GM23248 (cell line): ENCODE data around the gene ORM2. TPM values are rescaled to one million over a fixed set of nuclear protein-coding genes. Genes with fewer than 3 reads are reported as not detected.

Source experiments
- DNase-seq: peaks from one replicate; pipeline ENCODE4 v3.0.0-alpha.2; 2015
- H2AFZ ChIP-seq: fragments of 200-600 bp; sonication (generic); 2 replicates; pipeline ENCODE4 v1.6.1; 2016; ENCODE audit warnings: antibody characterized with exemption
- H3F3A ChIP-seq: fragments of 200-600 bp; sonication (generic); 2 replicates; pipeline ENCODE4 v1.6.1; 2016; ENCODE audit warnings: mild to moderate bottlenecking, antibody characterized with exemption, mixed run types; ENCODE audit not compliant: insufficient read depth
- H3K27ac ChIP-seq: fragments of 200-600 bp; sonication (generic); 2 replicates; pipeline ENCODE4 v1.5.1; 2016; ENCODE audit warnings: mild to moderate bottlenecking
- H3K27me3 ChIP-seq: fragments of 200-600 bp; sonication (generic); replicated peaks from 2 replicates; pipeline ENCODE4 v1.6.1; 2016; ENCODE audit warnings: mild to moderate bottlenecking; ENCODE audit not compliant: insufficient read depth
- H3K36me3 ChIP-seq: fragments of 200-600 bp; sonication (generic); 2 replicates; pipeline ENCODE4 v1.6.1; 2016; ENCODE audit warnings: low read depth, mild to moderate bottlenecking
- H3K4me1 ChIP-seq: fragments of 200-600 bp; sonication (generic); 2 replicates; pipeline ENCODE4 v1.6.1; 2016; ENCODE audit warnings: mild to moderate bottlenecking; ENCODE audit not compliant: insufficient read depth
- H3K4me2 ChIP-seq: fragments of 200-600 bp; sonication (generic); one replicate; pipeline ENCODE4 v1.6.1; 2016; ENCODE audit warnings: mild to moderate bottlenecking; ENCODE audit not compliant: unreplicated experiment
- H3K4me3 ChIP-seq: fragments of 200-600 bp; sonication (generic); 2 replicates; pipeline ENCODE4 v1.5.1; 2016; ENCODE audit warnings: mild to moderate bottlenecking
- H3K79me2 ChIP-seq: fragments of 200-600 bp; sonication (generic); 2 replicates; pipeline ENCODE4 v1.6.1; 2016; ENCODE audit warnings: mild to moderate bottlenecking; ENCODE audit not compliant: insufficient read depth
- H3K9ac ChIP-seq: fragments of 200-600 bp; sonication (generic); 2 replicates; pipeline ENCODE4 v1.6.1; 2016; ENCODE audit warnings: mild to moderate bottlenecking
- H3K9me2 ChIP-seq: fragments of 200-600 bp; sonication (generic); 2 replicates; pipeline ENCODE4 v1.6.1; 2016; ENCODE audit warnings: mixed run types, mild to moderate bottlenecking, moderate library complexity; ENCODE audit not compliant: insufficient read depth
- H3K9me3 ChIP-seq: fragments of 200-600 bp; sonication (generic); one replicate; pipeline ENCODE4 v1.6.1; 2017; ENCODE audit warnings: low read depth
- H4K20me1 ChIP-seq: fragments of 200-600 bp; sonication (generic); 2 replicates; pipeline ENCODE4 v1.6.0; 2016; ENCODE audit not compliant: insufficient read depth
- EZH2 ChIP-seq: fragments of 200-600 bp; sonication (generic); IDR thresholded peaks from 2 replicates; pipeline ENCODE4 v1.6.1; 2018; ENCODE audit warnings: antibody characterized with exemption, mild to moderate bottlenecking; ENCODE audit not compliant: insufficient read depth, poor library complexity, severe bottlenecking
- EZH2phosphoT487 ChIP-seq: fragments of 200-600 bp; sonication (generic); IDR thresholded peaks from 2 replicates; pipeline ENCODE4 v1.6.1; 2018; ENCODE audit warnings: antibody characterized with exemption, moderate library complexity, mild to moderate bottlenecking, low read depth; ENCODE audit not compliant: insufficient read depth
- WGBS, 2 experiments: methylation state at CpG; one replicate each; pipeline ENCODE4 v1.1.6; 2015 to 2017; ENCODE audit warnings: low lambda C conversion rate in 2 of 2, low coverage in 1 of 2; ENCODE audit errors: missing lambda C conversion rate in 2 of 2; 5-methylcytosine and 5-hydroxymethylcytosine counted together
- in situ Hi-C: fragments of 300-500 bp; cut with MboI; formaldehyde crosslinking; loops from 2 replicates; pipeline ENCODE4 v1.15.0; 2020
- polyA plus RNA-seq: library from polyadenylated mRNA; unstranded; fragments of >200 nt; fragmentation: Nextera tagmentation; extraction: Ambion mirVana; gene quantifications from 2 replicates; pipeline ENCODE4 v1.2.1, GENCODE V29; 2016
- total RNA-seq: library from RNA; depleted of rRNA; stranded (reverse); fragments of >200 nt; shearing (Covaris generic); gene quantifications from 2 replicates; pipeline ENCODE4 v1.2.3, GENCODE V29; 2014

The ORM2 gene
- total and polyA plus RNA-seq, 2 experiments from 2014 or later: not detected

GRCh38 chr9:114288193-114289091, 41.2 kb upstream of the ORM2 start:
- H4K20me1 ChIP-seq: no peaks in the 10 kb centered on the region
- TF ChIP-seq EZH2phosphoT487 (no peak), EZH2 (no peak)
- H3K4me2 ChIP-seq: no peak overlapping the region
- H3K9me2 ChIP-seq: no peaks in the 10 kb centered on the region
- DNase-seq: peak; percentile 54
- no peak overlapping the region for H3K4me3 ChIP-seq
- H3F3A ChIP-seq: 0 out of 2 replicates have a peak, but pooled peaks cover 5% of the 10 kb centered on the region
- H3K27ac ChIP-seq: no peak overlapping the region
- H3K9me3 ChIP-seq: no peaks in the 10 kb centered on the region
- H2AFZ ChIP-seq: no peak overlapping the region
- no peak overlapping the region for H3K9ac ChIP-seq
- 71 to 76% methylated on average over 22 to 23 of the region's 23 CpGs for WGBS, 2 experiments
- in situ Hi-C loops: loop anchor here (10.0 kb wide), 1 partner anchor 184 kb away; no protein-coding TSS in a partner anchor
- H3K36me3 ChIP-seq: peaks cover 7% of the 10 kb centered on the region; the same call in 1 of the 2 replicates
- peaks cover 11% of the 10 kb centered on the region for H3K4me1 ChIP-seq
- no peaks in the 10 kb centered on the region for H3K27me3 ChIP-seq
- no peaks in the 10 kb centered on the region for H3K79me2 ChIP-seq

DNA sequence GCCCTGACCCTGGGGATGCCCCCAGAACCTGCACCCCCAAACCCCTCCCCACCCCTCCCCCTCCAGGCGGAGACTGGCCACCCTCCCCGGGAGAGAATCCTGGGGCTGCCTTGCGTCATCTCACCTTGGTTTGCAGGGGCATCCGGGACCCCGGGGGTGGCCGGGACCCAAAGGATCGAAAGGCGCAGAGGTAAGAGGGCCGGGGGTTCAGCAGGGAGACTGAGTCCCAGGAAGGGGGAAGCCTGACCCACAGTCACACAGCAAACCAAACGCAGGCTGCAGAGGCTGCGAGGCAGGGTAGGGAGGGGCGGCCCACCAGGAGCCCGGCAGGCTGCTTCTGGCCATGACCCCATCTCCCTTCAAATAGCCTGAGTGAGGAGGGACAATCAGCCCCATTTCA, 40.6 kb upstream of the ORM2 start:
- Histone ChIP-seq H3K4me2 (no peak overlapping the region), H2AFZ (no peak overlapping the region), H3K4me3 (no peak overlapping the region), H3K27me3 (no peaks in the 10 kb centered on the region), H3F3A (0 out of 2 replicates have a peak, but pooled peaks cover 5% of the 10 kb centered on the region), H4K20me1 (no peaks in the 10 kb centered on the region), H3K9me3 (no peaks in the 10 kb centered on the region), H3K9ac (no peak overlapping the region), H3K4me1 (peaks cover 11% of the 10 kb centered on the region), H3K36me3 (peaks cover 8% of the 10 kb centered on the region), H3K27ac (no peak overlapping the region), H3K79me2 (no peaks in the 10 kb centered on the region), H3K9me2 (no peaks in the 10 kb centered on the region)
- WGBS, 2 experiments: 90 to 94% methylated on average over 12 to 13 of the region's 13 CpGs
- TF ChIP-seq EZH2 (no peak), EZH2phosphoT487 (no peak)
- in situ Hi-C loops: loop anchor here (10.0 kb wide), 1 partner anchor 184 kb away; no protein-coding TSS in a partner anchor
- no peak for DNase-seq

GRCh38 chr9:114289571-114290481, 39.8 kb upstream of the ORM2 start:
- Histone ChIP-seq H4K20me1 (no peaks in the 10 kb centered on the region), H3K9ac (no peak overlapping the region), H3K9me3 (no peaks in the 10 kb centered on the region), H3K36me3 (peaks cover 15% of the 10 kb centered on the region), H3K79me2 (no peaks in the 10 kb centered on the region), H3K27ac (no peak overlapping the region), H3K4me2 (no peak overlapping the region), H2AFZ (no peak overlapping the region), H3K27me3 (no peaks in the 10 kb centered on the region), H3F3A (0 out of 2 replicates have a peak, but pooled peaks cover 4% of the 10 kb centered on the region), H3K9me2 (no peaks in the 10 kb centered on the region), H3K4me1 (peaks cover 11% of the 10 kb centered on the region), H3K4me3 (no peak overlapping the region)
- DNase-seq: no peak
- in situ Hi-C loops: loop anchor here (10.0 kb wide), 1 partner anchor 185 kb away; no protein-coding TSS in a partner anchor
- 90 to 96% methylated on average over 8 to 13 of the region's 13 CpGs for WGBS, 2 experiments
- TF ChIP-seq EZH2: no peak
- TF ChIP-seq EZH2phosphoT487: no peak

DNA sequence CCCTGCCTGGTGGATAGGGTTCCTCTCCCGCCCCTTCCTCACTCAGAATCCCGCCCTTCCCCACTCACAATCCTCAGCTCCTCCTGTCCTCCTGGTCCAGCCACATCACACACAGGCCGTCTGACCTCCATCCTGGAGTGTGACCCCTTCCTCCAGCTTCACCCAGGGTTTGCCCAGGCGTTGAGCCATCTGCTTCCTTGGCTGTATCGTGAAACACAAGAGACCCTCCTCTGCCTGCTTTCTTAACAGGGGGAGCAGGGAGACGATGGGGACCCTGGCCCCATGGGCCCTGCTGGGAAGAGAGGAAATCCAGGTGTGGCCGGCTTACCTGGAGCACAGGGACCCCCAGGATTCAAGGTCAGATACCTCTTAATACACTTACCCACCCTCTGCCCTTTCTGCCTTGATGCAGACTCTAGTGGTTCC, 39.1 kb upstream of the ORM2 start:
- H4K20me1 ChIP-seq: no peaks in the 10 kb centered on the region
- no peaks in the 10 kb centered on the region for H3K27me3 ChIP-seq
- 61 to 64% methylated on average over 7 of the region's 7 CpGs for WGBS, 2 experiments
- no peaks in the 10 kb centered on the region for H3K79me2 ChIP-seq
- no peaks in the 10 kb centered on the region for H3K9me3 ChIP-seq
- H3F3A ChIP-seq: no peaks in the 10 kb centered on the region
- no peak overlapping the region for H3K4me2 ChIP-seq
- no peak overlapping the region for H3K9ac ChIP-seq
- no peak overlapping the region for H3K4me3 ChIP-seq
- H3K4me1 ChIP-seq: peaks cover 6% of the 10 kb centered on the region
- TF ChIP-seq EZH2phosphoT487 (no peak), EZH2 (no peak)
- peaks cover 22% of the 10 kb centered on the region for H3K36me3 ChIP-seq
- DNase-seq: no peak
- H3K9me2 ChIP-seq: no peaks in the 10 kb centered on the region
- in situ Hi-C loops: no loop called here
- no peak overlapping the region for H3K27ac ChIP-seq
- H2AFZ ChIP-seq: no peak overlapping the region
